Activated T-cell treated with anti-CD3 and anti-CD28 coated beads for 1 hour (primary cell): ENCODE measurements around the gene ERCC3.

Source experiments
- DNase-seq: peaks from one replicate; pipeline ENCODE4 v3.0.0-alpha.2; 2020; ENCODE audit warnings: low read depth

The ERCC3 gene

DNA sequence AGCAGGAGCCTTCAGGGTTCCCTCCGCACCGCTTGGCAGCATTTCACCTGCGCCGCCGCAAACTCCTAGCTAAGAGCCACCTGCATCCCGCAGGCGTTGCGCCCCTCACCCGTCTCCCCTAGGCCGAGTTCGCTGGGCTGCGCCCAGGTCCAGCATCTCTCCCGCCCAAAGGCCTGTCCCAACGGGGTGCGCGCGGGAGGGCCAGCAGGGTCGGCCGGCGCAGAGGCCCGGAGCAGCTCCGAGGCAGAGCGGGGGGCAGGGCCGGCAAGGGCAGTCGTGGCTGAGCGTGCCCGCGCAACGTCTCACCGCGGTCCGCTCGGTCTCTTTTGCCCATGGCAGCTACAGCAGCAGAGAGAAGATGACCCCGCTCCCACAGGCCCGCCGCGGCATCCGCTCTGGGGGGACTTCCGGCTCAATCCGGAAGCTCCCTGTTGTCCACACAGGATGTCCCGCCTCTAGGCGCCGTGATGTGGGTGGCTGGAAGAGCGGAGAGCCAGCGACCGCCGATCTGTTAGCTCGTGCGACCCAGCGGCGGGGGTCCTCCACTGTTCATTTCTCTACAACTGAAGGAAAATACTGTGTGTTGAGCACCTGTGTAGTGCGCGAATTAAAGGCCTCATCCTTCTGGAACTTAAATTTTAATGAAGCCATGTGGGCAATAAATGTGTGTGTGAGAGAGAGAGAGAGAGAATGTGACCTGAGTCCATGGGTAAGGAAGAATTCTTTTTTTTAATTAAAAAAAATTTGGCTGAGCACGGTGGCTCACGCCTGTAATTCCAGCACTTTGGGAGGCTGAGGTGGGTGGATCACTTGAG lies at the start of gene ERCC3:
ERCC3 (minus strand) TSS at position 397 of the 815 bp plus-strand sequence; CDS start at position 334, 63 bp downstream.
- DNase-seq: peak; percentile 64

DNA sequence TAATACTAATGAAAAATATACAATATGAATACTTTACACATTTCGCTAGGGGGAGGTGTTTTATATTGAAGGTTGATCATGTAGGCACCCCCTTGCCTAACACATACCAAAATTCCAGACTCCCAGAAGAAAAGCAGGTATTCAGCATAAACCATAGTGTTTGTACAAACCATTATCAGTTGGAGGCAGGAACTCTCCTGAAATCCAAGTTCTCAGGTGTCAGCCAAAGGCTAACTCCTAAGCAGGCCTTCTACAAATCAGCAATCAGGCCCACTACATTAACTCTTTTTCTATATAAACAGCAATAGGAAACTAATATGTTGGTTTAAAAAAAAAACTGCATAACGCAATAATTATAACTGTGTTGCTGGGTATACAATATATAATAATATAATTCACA lies 49.3 kb upstream of the ERCC3 start:
- no peak for DNase-seq

DNA sequence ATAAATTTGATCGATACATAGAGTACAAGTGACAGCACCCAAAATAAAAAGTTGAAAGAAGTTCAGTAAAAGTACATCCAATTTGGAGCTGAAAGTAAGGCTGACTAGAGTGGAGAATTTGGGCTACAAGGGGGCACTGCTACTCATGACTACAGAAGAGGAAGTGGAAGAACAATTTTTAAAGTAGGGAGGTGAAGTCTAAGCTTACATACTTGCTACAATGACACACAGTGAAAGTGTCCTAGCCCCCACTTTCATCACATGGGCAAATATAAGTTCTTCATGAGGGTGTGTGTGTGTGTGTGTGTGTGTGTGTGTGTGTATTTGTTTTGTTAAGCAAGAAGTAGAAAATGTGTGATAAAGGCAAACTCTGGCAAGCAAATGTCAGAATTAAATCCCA lies 48.2 kb upstream of the ERCC3 start:
- DNase-seq: no peak

DNA sequence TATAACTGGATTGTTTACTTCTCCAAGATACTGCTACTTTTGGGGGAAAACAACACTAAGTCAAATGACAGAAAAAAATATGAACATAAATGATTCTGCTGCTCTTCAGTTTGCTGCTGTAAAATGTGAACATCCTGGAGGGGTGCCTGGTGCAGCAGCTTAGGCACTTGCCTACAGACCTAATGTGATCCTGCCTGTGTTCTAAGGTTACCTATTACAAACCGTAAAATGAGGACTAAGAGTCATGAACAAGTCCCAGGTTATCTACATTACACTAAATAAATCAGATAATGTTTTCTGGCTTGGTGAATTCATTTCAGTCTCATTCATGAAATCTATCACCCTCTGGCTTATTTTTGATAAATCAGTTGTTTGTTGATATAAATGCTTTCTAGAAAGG lies 38.4 kb upstream of the ERCC3 start:
- no peak for DNase-seq

DNA sequence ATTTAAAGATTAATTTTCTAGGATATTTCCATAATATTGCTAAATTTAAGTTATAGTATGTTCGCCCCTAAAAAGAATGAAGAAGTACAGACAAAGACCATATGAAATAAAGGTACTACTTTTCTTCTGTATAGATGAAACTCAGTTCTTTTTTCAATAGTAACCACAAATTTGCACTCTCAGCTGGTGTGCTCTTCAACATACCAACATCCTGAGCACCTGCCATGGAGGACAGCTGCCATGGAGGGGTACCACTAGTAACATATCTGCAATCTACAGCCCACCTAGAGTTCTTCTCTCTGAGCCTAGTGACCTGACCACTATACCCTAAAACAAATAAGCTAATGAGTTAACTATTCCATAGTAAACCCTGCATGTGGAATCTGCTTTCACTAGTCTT lies 36.8 kb upstream of the ERCC3 start:
- no peak for DNase-seq

DNA sequence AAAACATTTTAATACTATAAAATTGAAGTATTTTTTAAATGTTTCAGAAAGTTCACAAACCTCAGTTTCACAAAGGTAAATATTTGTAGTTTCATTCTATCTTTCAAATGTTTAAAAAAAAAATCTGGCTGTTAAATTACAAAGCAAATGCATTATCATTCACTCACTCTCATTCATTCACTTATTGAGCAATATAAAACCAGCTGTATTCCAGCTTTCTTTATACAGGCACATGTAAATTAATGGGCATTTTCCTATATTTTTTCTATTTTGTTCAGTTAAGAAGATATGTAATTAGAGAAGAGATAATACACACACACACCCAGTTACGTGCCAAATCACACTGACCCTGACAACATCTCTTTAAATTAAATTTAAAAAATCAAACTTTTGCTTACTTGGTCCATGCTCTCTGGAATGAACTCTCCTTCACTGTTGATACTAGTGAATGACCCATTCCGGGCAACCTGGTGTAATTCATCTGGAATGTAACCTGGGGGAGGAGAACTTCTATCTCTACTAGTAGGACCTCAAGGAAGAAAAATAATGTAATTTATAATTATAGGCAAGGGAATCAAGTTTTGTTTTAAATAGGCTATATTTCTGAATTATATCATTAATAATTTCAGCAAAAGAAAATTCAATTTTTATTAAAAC lies 32.5 kb upstream of the ERCC3 start:
- no peak for DNase-seq

DNA sequence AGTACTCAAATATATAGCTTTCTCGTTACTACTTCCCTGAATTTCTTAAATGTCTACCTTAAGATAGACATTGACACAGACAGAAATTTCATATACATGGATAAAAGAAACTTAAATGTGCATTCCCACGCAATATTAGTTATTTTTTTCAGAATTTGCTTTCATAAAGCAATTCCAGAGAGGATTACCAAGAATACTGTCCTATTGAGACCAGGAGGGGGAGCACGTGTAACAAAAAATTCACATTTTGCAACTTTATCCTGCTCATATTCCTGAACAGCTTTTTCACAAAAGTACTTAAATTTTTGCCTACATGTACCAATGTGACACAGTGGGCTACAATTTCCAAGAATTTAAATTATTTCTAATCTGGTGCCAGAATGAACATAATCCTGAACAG lies 30.7 kb upstream of the ERCC3 start:
- no peak for DNase-seq

DNA sequence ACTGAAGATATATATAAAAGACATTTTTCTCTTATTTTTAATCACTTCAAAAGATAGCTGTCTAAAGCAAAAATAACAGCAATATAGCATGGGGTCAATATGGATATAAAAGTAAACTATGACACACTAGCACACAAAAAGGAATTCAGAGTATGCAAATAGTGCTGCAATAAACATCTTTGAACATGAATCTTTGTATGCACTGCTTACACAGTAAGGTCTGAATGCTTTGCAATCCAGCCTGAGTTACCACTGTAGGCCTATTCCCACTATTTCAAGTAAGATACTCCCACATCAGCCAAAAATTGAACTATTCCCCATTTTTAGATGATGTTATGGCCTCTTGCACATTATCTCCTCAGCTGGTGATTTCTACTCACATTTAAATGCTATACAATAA lies 27.4 kb upstream of the ERCC3 start:
- DNase-seq: no peak

DNA sequence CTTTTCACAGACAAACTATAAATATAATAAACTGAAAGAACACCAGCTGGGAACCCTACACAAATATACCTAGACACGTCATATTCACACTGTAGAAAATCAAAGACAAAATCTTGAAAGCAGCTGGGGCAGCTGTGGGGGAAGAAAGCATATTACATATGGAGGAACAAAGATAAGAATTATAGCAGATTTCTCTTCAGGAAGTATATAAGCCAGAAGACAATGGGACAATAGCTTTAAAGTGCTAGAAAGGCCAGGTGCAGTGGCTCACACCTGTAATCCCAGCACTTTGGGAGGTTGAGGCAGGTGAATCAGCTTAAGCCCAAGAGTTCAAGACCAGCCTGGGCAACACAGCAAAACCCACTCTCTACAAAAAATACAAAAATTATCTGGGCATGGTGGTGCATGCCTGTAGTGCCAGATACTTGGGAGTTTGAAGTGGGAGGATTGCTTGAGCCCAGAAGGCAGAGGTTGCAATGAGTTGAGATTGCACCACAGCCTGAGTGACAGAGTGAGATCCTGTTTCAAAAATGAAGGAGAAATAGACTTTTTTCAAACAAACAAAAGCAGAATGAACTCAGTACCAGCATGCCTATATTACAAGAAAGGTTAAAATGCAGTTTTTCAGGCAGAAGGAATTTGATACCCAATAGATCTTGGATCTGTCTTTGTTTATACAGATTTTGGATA lies 26.8 kb upstream of the ERCC3 start:
- DNase-seq: no peak

DNA sequence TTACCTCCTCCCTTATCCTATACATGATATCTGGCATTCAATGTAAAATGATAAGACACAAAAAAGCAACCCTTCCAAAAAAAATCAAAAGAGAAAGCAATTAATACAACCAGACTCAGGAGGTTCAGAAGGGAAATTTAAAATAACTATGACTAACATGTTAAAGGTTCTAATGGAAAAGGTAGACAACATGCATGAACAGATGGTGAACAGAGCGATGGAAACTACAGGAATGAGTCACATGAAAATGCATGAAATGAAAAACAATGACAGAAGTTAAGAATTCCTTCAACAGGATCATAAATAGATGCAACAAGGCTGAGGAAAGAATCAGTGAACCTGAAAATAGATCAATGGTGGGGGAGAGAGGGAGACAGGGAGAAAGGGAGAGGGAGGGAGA lies 26.1 kb upstream of the ERCC3 start:
- no peak for DNase-seq

DNA sequence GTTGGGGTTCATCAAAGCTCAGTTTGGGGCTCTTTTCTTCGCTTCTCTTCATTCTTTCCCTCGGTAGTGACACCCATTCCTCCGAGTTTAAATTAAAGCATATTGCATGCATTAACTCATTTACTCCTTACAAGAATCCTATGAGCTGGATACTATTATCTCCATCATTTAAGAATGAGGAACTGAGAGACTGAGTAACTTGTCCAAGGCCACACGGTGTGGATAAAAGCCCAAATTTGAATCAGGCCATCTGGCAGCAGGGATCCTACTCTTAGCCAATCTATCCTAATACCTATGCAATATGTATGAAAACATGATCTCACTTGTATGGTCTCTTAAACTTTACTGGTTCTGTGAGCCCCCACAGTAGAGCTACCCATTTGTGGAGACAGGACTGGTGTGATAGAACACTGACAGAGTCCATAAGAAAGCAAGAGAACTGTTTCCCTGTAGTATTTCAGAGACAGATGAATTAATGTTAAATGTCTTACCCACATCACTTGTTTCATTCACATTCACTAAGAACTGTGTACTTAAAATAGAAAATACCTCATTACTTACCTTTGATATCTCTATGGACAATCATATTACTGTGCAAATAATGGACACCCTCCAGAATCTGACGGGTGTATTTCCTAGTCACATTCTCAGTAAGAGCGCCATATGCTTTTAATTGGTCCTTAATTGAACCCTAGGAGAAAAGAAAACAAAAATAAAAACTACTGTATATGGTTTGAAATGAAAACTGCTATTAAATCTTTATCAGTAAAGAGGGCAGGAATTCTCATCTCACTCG lies 20.4 kb upstream of the ERCC3 start:
- DNase-seq: no peak

DNA sequence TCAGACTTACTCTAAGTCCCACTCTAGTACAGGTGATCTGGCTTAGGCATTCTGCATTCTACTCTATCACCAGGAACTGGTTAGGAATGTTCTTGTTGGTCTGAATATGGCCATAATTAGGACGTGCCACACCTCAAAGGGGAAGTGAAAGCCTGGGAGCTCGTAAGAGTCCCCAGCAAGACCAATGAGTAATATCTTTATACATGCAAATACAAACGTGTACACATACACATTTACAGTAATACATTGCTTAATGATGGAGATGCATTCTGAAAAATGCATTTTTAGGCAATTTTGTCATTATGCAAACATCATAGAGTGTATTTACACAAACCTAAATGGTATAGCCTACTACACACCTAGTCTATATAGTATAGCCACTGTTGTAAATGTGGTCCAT lies 19.5 kb upstream of the ERCC3 start:
- no peak for DNase-seq

DNA sequence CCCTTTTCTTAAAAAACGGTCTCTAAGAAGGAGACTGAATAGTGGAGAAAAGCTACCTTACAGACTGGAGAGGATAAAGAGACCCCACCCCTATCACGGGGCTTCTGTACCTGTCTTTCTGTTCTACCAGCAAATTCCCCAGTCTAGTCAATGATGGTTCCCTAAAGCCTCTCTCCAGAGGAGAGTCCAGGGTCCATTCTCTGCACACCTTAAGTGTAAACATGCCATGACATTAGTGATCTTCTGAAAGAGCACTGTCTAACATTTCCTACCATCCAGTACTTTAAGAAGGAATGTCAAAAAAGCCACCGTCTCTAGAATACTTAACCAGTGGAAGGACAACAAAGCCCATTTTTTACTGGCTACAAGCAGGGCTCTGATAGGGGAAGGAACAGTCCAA lies 17.0 kb upstream of the ERCC3 start:
- DNase-seq: no peak

DNA sequence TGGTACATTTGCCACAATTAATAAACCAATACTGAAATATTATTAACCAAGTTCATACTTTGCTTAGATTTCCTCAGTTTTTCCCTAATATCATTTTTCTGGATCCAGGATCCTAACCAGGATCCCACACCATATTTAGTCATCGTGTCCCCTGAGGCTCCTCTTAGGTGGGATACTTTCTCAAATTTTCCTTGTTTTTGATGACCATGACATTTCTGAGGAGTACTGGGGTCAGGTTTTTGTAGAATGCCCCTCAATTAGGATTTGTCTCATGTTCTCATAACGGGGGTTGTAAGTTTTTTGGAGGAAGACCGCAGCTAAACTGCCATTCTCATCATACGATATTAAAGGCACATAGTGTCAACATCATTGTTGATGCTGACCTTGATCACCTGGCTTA lies 15.5 kb upstream of the ERCC3 start:
- no peak for DNase-seq

DNA sequence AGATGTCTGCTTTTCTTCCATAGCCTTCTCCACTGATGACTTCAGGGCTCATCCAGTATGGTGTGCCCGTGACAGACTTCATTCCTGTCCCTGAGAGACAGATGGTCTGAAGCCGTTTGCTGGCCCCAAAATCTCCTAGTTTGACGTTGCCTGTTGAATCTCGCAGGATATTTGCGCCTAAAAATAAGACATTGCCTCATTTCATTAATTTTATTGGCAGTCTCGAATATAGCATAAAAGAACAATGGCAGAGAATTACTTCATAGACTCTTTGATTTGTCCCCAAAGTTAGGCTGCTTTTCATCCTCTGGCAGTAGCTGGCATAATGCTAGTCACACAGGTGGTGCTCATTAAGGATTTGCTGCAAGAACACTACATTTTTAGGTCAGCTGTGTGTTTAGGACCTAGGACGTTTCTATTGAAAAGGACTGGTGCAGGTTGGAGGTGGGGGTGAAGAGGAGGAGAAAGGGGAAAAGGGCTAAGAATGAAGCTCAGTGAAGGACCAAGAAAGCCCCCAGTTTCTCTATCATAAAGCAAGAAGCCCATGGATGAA lies 14.7 kb upstream of the ERCC3 start:
- DNase-seq: no peak

DNA sequence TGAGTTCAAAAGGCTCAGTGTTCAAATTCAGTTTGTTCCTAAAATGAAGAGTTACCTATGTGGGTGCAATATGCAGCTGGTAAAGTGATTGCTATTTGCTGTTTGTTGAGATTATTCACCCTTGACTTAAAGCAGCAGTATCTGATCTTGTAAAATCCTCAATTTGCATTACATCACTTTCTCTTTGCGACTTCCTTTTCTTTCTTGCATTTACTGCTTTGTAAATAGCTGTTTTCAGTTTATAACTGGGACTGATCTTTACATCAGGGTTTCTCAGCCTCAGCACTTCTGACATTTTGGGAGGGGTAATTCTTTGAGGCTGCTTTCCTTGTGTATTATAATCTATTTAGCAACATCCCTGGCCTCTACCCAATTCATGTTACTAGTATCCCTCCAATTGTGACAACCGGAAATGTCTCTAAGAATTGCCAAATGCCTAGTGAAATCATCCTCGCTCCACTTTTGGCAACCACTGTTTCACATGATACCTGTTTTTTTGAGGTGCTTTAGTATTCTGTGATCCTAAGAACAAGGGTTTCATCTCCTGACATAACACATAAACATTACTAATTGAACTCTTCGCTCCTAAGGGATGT lies 12.1 kb upstream of the ERCC3 start:
- no peak for DNase-seq

DNA sequence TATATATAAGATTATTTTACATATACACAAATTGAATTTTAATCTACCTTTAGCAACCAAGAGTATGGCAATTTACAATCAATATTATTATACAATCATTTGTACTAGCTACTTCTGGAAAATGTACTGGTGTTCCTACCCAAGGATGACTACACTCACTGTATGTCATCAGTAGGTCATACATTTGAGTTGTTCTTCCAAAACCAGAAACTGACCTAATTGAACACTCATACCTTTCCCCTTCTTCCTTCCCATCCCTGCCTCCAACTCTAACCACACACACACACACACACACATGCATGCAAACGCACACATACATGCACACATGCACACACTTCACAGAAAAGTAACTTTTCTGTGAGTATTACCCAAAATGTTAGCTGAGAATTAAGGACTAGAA lies 8.2 kb upstream of the ERCC3 start:
- DNase-seq: no peak

DNA sequence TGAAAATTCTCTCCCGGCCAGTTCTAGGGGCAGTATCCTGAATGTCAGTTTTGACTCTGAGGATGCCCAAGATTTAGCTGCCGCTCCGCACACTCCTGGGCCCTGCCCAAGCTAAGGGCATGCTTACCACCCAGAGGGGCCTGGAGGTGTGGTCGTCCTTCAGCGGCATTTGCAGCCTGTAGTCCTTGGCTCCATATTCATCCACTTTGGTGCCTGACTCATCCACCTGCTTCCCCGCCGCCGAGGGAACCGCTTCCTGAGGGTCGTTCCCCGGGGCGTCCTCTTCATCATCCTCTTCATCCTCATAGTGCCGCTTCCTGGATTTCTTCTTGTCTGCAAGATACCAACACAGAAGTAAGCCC lies 577 bp downstream of the ERCC3 start:
- DNase-seq: no peak

DNA sequence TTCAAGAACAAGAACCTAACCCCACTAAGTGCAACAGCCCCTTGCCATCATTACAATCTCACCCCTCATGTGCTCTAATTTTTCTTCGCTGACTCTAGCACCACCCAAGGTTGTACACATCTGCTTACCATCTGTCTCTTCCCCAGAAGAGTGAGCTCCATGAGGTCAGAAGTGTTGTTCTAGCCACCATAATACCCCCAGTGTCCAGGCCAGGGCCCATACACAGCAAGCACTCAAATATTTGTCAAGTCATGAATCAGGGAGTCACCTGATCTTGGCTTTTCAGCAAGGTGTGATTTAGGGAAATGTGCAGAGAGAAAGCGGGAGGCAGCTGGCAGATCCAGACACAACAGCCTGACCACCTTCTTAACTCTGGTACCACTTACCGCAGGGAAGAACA lies 5.7 kb downstream of the ERCC3 start:
- no peak for DNase-seq

DNA sequence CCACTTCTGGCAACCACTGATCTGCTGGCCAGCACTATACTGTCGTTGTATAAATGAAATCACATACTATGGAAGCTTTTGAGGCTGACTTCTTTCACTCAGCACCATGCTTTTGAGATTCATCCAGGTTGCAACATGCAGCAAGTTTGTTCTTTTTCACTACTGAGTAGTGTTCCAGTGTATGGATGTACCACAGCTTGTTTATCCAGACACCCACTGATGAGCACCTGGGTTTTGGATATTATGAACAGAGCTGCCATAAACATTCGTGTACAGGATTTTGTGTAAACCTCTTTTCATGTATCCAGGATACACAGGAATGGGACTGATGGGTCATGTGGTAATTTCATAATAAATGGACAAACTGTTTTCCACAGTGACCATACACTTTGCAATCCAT lies 10.7 kb downstream of the ERCC3 start:
- no peak for DNase-seq

DNA sequence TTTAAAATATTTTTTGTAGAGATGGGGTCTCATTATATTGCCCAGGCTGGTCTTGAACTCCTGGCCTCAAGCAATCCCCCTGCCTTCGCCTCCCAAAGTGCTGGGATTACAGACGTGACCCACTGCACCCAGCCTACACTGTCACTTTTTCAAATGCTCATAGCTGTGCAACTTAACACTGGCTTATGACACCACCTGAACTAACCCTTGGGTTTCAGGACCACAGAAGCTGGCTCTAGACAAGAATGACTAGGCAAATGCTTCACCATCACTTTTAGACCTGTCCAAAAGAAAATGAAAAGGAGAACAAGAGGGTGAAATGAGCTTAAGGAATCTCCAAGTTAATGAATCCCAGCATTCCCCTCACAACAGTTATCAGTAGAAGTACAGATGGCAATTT lies 13.3 kb downstream of the ERCC3 start:
- no peak for DNase-seq

DNA sequence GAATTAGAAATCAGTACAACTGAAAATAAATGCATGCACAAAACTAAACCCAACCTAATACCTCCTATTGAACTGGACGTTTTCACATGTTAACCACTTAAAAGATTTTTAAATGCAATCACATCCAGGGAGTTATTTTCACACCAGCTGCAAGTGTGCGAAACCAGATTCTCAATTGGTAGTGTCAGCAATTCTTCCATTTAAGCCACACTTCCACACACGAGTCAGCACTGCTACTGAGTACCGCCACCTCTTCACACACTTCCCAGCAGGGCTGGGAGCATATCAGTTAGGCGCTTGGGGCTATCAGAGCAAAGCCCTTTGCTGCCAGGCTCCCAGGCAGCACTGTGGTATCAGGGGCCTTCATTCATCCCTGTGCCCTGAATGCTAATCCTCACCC lies 14.2 kb downstream of the ERCC3 start:
- DNase-seq: no peak
